OCI-LY7 (cell line): ENCODE measurements around the gene ROBO1. TPM values are rescaled to one million over a fixed set of nuclear protein-coding genes. Genes with fewer than 3 reads are reported as not detected.

ENCODE experiments used
- BruUV-seq: library from RNA; stranded (reverse); fragments of 400-500 nt; replicated peaks from 2 replicates; lab custom pipeline; 2021; lab: Mats Ljungman, UMichigan
- CTCF ChIA-PET: fragments of 300-600 bp; sonication (Branson Sonifier 250); formaldehyde crosslinking; loops from one replicate; lab custom pipeline; 2022; ENCODE audit warnings: antibody characterized with exemption; ENCODE audit not compliant: unreplicated experiment; lab: Charles Lee
- POLR2A ChIA-PET: fragments of 300-600 bp; sonication (Branson Sonifier 250); formaldehyde crosslinking; loops from one replicate; lab custom pipeline; 2022; ENCODE audit warnings: antibody characterized with exemption; lab: Charles Lee
- DNase-seq: peaks from one replicate; pipeline ENCODE4 v3.0.0-alpha.2; 2015; ENCODE audit warnings: low spot score
- H2AFZ ChIP-seq: fragments of 200-600 bp; sonication (generic), shearing (Covaris generic); 2 replicates; pipeline ENCODE4 v1.6.1; 2014; ENCODE audit warnings: mild to moderate bottlenecking, antibody characterized with exemption, low read length, moderate library complexity
- H3K27ac ChIP-seq: fragments of 200-600 bp; sonication (generic); 2 replicates; pipeline ENCODE4 v1.5.1; 2014; ENCODE audit warnings: mixed run types, low read depth, mild to moderate bottlenecking, moderate library complexity, low read length, inconsistent platforms; ENCODE audit not compliant: poor library complexity, severe bottlenecking
- H3K36me3 ChIP-seq: fragments of 200-600 bp; sonication (generic); 2 replicates; pipeline ENCODE4 v1.6.1; 2014; ENCODE audit warnings: mild to moderate bottlenecking, antibody characterized with exemption, low read length, moderate library complexity, mixed read lengths; ENCODE audit not compliant: insufficient read depth
- H3K4me1 ChIP-seq: fragments of 200-600 bp; sonication (generic); 2 replicates; pipeline ENCODE4 v1.5.1; 2014; ENCODE audit warnings: mild to moderate bottlenecking, low read length; ENCODE audit not compliant: insufficient read depth, poor library complexity, severe bottlenecking
- H3K4me2 ChIP-seq: fragments of 200-600 bp; sonication (generic); 2 replicates; pipeline ENCODE4 v1.6.1; 2014; ENCODE audit warnings: mild to moderate bottlenecking, low read length
- H3K4me3 ChIP-seq: fragments of 200-600 bp; sonication (generic); 2 replicates; pipeline ENCODE4 v1.5.1; 2014; ENCODE audit warnings: mild to moderate bottlenecking, low read depth, low read length; ENCODE audit not compliant: poor library complexity, severe bottlenecking
- H3K79me2 ChIP-seq: fragments of 200-600 bp; sonication (generic); 2 replicates; pipeline ENCODE4 v1.6.1; 2016; ENCODE audit warnings: low read depth, mild to moderate bottlenecking, low read length, moderate library complexity, mixed read lengths; ENCODE audit not compliant: insufficient read depth
- H3K9me2 ChIP-seq: fragments of 200-600 bp; sonication (generic); 2 replicates; pipeline ENCODE4 v1.6.1; 2016; ENCODE audit warnings: mild to moderate bottlenecking, low read length, mixed read lengths; ENCODE audit not compliant: insufficient read depth
- H3K9me3 ChIP-seq: fragments of 200-600 bp; sonication (generic); 2 replicates; pipeline ENCODE4 v1.6.1; 2014; ENCODE audit warnings: mild to moderate bottlenecking, mixed run types, low read length, mixed read lengths
- H4K20me1 ChIP-seq: fragments of 200-600 bp; sonication (generic); 2 replicates; pipeline ENCODE4 v1.6.1; 2014; ENCODE audit warnings: mild to moderate bottlenecking, antibody characterized with exemption, low read length, moderate library complexity, mixed read lengths; ENCODE audit not compliant: insufficient read depth
- EZH2phosphoT487 ChIP-seq: fragments of 200-600 bp; sonication (generic); IDR thresholded peaks from 2 replicates; pipeline ENCODE4 v1.6.1; 2018; ENCODE audit warnings: low read depth, borderline replicate concordance, mild to moderate bottlenecking, mixed run types, antibody characterized with exemption, low read length, moderate library complexity, mixed read lengths
- intact Hi-C: fragments of 100-400 bp; cut with micrococcal nuclease; formaldehyde crosslinking; loops from one replicate; pipeline ENCODE4 v1.10.0; 2022; ENCODE audit not compliant: unreplicated experiment
- total RNA-seq, 2 experiments: library from RNA; depleted of rRNA in 1 of 2; stranded (reverse); fragments of >200 nt in 1 of 2; shearing (Covaris generic) in 1 of 2; gene quantifications; 2 replicates each; pipeline ENCODE4 v1.2.3, GENCODE V29; 2014 to 2022
- TF ChIP-seq, protein P1 (sequence below): fragments of 200-600 bp; sonication (generic); conservative IDR thresholded peaks from 2 replicates; pipeline ENCODE4 v1.5.1; 2014; ENCODE audit warnings: mild to moderate bottlenecking, antibody characterized with exemption, low read length, moderate library complexity, mixed read lengths

Gene ROBO1
- total RNA-seq, 2 experiments from 2014 or later, result not detected

DNA sequence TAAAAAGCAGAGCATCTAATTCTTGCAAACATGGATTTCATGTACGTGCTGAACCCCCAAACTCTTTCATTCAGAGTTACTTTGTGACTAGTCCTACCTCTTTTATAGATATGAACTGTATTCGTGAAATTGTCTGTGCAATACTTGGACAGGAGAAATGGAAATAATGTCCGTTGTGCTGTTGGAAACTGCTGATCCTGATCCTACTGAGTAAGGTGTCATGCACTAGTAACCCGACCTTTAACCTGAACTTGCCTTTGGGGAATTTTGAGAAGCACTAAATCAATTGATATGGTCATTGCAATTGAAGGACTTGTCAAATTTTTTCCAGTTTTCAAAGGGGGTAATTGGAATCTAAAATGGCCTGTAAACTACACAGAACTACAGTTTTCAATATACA, 856.4 kb downstream of the ROBO1 start:
- Histone ChIP-seq H3K9me3 (no peaks in the 10 kb centered on the region), H2AFZ (no peak overlapping the region), H3K9me2 (no peaks in the 10 kb centered on the region), H3K79me2 (no peaks in the 10 kb centered on the region), H4K20me1 (no peaks in the 10 kb centered on the region), H3K27ac (no peak overlapping the region), H3K36me3 (no peaks in the 10 kb centered on the region), H3K4me1 (no peaks in the 10 kb centered on the region), H3K4me3 (no peak overlapping the region), H3K4me2 (no peak overlapping the region)
- POLR2A ChIA-PET, result no interaction called here
- TF ChIP-seq, protein P1, sequence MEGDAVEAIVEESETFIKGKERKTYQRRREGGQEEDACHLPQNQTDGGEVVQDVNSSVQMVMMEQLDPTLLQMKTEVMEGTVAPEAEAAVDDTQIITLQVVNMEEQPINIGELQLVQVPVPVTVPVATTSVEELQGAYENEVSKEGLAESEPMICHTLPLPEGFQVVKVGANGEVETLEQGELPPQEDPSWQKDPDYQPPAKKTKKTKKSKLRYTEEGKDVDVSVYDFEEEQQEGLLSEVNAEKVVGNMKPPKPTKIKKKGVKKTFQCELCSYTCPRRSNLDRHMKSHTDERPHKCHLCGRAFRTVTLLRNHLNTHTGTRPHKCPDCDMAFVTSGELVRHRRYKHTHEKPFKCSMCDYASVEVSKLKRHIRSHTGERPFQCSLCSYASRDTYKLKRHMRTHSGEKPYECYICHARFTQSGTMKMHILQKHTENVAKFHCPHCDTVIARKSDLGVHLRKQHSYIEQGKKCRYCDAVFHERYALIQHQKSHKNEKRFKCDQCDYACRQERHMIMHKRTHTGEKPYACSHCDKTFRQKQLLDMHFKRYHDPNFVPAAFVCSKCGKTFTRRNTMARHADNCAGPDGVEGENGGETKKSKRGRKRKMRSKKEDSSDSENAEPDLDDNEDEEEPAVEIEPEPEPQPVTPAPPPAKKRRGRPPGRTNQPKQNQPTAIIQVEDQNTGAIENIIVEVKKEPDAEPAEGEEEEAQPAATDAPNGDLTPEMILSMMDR, result no peak
- no peak for TF ChIP-seq EZH2phosphoT487
- no TSS peak for BruUV-seq
- intact Hi-C loops, result no loop called here
- CTCF ChIA-PET, result no interaction called here
- DNase-seq, result no peak

DNA sequence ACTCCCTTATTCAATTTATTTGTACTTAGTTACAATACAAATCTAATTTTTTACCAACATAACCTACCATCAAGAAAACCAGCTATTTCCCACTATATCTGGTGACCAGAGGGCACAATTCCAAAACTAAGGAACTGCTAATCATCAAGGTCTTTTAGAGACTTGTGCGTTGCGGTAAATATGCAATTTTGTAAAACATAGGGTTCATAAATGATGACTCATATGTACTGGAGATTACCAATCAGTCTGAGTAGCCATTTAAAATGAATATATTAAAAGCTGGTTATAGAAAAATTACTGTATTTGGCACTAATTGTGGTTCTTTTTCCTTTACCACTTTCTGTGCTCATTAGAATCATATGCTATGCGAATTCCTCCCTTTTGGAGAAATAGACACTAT, 859.6 kb downstream of the ROBO1 start:
- Histone ChIP-seq H4K20me1 (no peaks in the 10 kb centered on the region), H3K9me2 (no peaks in the 10 kb centered on the region), H3K4me2 (no peak overlapping the region), H3K4me1 (no peaks in the 10 kb centered on the region), H3K27ac (no peak overlapping the region), H3K4me3 (no peak overlapping the region), H2AFZ (no peak overlapping the region), H3K9me3 (no peaks in the 10 kb centered on the region), H3K79me2 (no peaks in the 10 kb centered on the region), H3K36me3 (no peaks in the 10 kb centered on the region)
- ChIA-PET POLR2A (interaction anchor here (1.0 kb wide), 1 partner anchor 9 kb away, joined by 3 read pairs; no protein-coding TSS in a partner anchor), CTCF (no interaction called here)
- TF ChIP-seq EZH2phosphoT487, result no peak
- TF ChIP-seq, protein P1, result no peak
- DNase-seq, result no peak
- intact Hi-C loops, result no loop called here
- BruUV-seq, result no TSS peak

DNA sequence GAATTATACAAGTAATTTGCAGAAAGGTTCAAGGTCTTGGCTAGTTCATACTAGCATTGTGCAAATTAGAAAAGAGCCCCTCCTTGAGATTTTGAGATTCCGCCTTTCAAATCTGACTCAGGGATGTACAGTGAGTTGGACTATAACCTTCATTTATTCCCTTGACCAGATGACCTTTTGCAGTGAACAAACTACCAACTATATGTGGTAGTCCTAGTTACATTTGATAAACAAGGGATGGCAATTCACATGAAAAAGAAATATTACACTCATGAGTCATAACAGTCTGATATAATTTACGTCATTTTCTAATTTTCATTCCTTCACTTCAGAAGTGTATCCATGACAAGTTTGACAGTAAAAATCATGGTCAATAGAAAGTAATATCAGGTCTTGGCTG, 860.4 kb downstream of the ROBO1 start:
- H3K27ac ChIP-seq, result no peak overlapping the region
- no peaks in the 10 kb centered on the region for H4K20me1 ChIP-seq
- no peak overlapping the region for H2AFZ ChIP-seq
- BruUV-seq, result no TSS peak
- no peak overlapping the region for H3K4me2 ChIP-seq
- CTCF ChIA-PET, result no interaction called here
- H3K9me3 ChIP-seq, result no peaks in the 10 kb centered on the region
- no peaks in the 10 kb centered on the region for H3K79me2 ChIP-seq
- H3K4me3 ChIP-seq, result no peak overlapping the region
- no peaks in the 10 kb centered on the region for H3K9me2 ChIP-seq
- POLR2A ChIA-PET, result no interaction called here
- H3K36me3 ChIP-seq, result no peaks in the 10 kb centered on the region
- no peak for DNase-seq
- TF ChIP-seq, protein P1, result no peak
- no peak for TF ChIP-seq EZH2phosphoT487
- no peaks in the 10 kb centered on the region for H3K4me1 ChIP-seq
- intact Hi-C loops, result no loop called here
